Calu3 (cell line): ENCODE measurements around the gene SRP14. TPM values are rescaled to one million over a fixed set of nuclear protein-coding genes. Genes with fewer than 3 reads are reported as not detected.
A peak's percentile ranks its signal among the peaks of the same experiment; 100 is the strongest.

Experiments used
- BruUV-seq: library from RNA; stranded (reverse); fragments of 400-500 nt; replicated peaks from 2 replicates; lab custom pipeline; 2021; lab: Mats Ljungman, UMichigan
- CTCF ChIA-PET: fragments of 300-600 bp; sonication (Branson Sonifier 250); formaldehyde crosslinking; loops from one replicate; lab custom pipeline; 2022; ENCODE audit warnings: antibody characterized with exemption; lab: Charles Lee
- DNase-seq: peaks from one replicate; pipeline ENCODE4 v3.0.0; 2022
- H3K27ac Mint-ChIP-seq: one replicate; pipeline ENCODE4 v1.8.0; 2022; ENCODE audit warnings: mixed read lengths; ENCODE audit not compliant: unreplicated experiment
- H3K27me3 Mint-ChIP-seq: one replicate; pipeline ENCODE4 v1.8.0; 2022; ENCODE audit warnings: mixed read lengths; ENCODE audit not compliant: unreplicated experiment
- H3K36me3 Mint-ChIP-seq: one replicate; pipeline ENCODE4 v1.8.0; 2022; ENCODE audit warnings: mild to moderate bottlenecking, moderate library complexity, mixed read lengths; ENCODE audit not compliant: insufficient read depth, unreplicated experiment
- H3K4me1 Mint-ChIP-seq: one replicate; pipeline ENCODE4 v1.8.0; 2022; ENCODE audit warnings: mild to moderate bottlenecking, low read depth, mixed read lengths; ENCODE audit not compliant: unreplicated experiment
- H3K4me3 Mint-ChIP-seq: one replicate; pipeline ENCODE4 v1.8.0; 2022; ENCODE audit warnings: mild to moderate bottlenecking, low read depth, moderate library complexity, mixed read lengths; ENCODE audit not compliant: unreplicated experiment
- H3K9me3 Mint-ChIP-seq: one replicate; pipeline ENCODE4 v1.8.0; 2022; ENCODE audit warnings: low read depth, mixed read lengths; ENCODE audit not compliant: unreplicated experiment
- CTCF ChIP-seq: fragments of 200-600 bp; IDR thresholded peaks from one replicate; pipeline ENCODE4 v1.8.0; 2022; ENCODE audit warnings: antibody characterized with exemption; ENCODE audit not compliant: unreplicated experiment
- intact Hi-C: fragments of 100-400 bp; cut with micrococcal nuclease; formaldehyde crosslinking; loops from one replicate; pipeline ENCODE4 v1.10.0; 2022; ENCODE audit not compliant: unreplicated experiment
- total RNA-seq: library from RNA; stranded (reverse); gene quantifications from 2 replicates; pipeline ENCODE4 v1.2.3, GENCODE V29; 2022

SRP14 gene
- total RNA-seq, 1 experiment from 2014 or later, result 113 TPM

- H3K27me3 Mint-ChIP-seq, result no peaks in the 10 kb centered on the region
- no peak overlapping the region for H3K4me3 Mint-ChIP-seq
- no peak for DNase-seq
- no peak for TF ChIP-seq CTCF
- peaks cover 17% of the 10 kb centered on the region for H3K4me1 Mint-ChIP-seq
- BruUV-seq, result no TSS peak
- no peaks in the 10 kb centered on the region for H3K36me3 Mint-ChIP-seq
- intact Hi-C loops, result no loop called here
- no peak overlapping the region for H3K27ac Mint-ChIP-seq
- CTCF ChIA-PET, result no interaction called here
- H3K9me3 Mint-ChIP-seq, result no peaks in the 10 kb centered on the region
Measured at GRCh38 chr15:40085266-40085665, 46.3 kb upstream of the SRP14 start.

- Mint-ChIP-seq H3K27ac (no peak overlapping the region), H3K4me3 (no peak overlapping the region), H3K9me3 (no peaks in the 10 kb centered on the region), H3K36me3 (no peaks in the 10 kb centered on the region), H3K4me1 (peaks cover 17% of the 10 kb centered on the region), H3K27me3 (no peaks in the 10 kb centered on the region)
- no TSS peak for BruUV-seq
- DNase-seq, result no peak
- intact Hi-C loops, result no loop called here
- CTCF ChIA-PET, result no interaction called here
- no peak for TF ChIP-seq CTCF
Measured at GRCh38 chr15:40084650-40085049, 45.7 kb upstream of the SRP14 start.

- TF ChIP-seq CTCF, result no peak
- no peak for DNase-seq
- no peaks in the 10 kb centered on the region for H3K9me3 Mint-ChIP-seq
- H3K4me1 Mint-ChIP-seq, result peaks cover 17% of the 10 kb centered on the region
- peak overlapping the region; percentile 53 for H3K4me3 Mint-ChIP-seq
- H3K27me3 Mint-ChIP-seq, result no peaks in the 10 kb centered on the region
- CTCF ChIA-PET, result interaction anchor here (1.0 kb wide), 1 partner anchor 30 kb away, joined by 4 read pairs; no protein-coding TSS in a partner anchor
- no TSS peak for BruUV-seq
- H3K36me3 Mint-ChIP-seq, result no peaks in the 10 kb centered on the region
- no peak overlapping the region for H3K27ac Mint-ChIP-seq
- intact Hi-C loops, result no loop called here
Measured at GRCh38 chr15:40082195-40082883, 43.4 kb upstream of the SRP14 start.

GRCh38 chr15:40081691-40082194 is 42.8 kb upstream of the SRP14 start:
- CTCF ChIA-PET, result interaction anchor here (0.5 to 1.6 kb wide), 4 partner anchors 10 to 29 kb away, joined by 3 to 4 read pairs (median 4); no protein-coding TSS in a partner anchor
- no peaks in the 10 kb centered on the region for H3K27me3 Mint-ChIP-seq
- peak; percentile 72 for DNase-seq
- intact Hi-C loops, result no loop called here
- no TSS peak for BruUV-seq
- H3K27ac Mint-ChIP-seq, result peak overlapping the region; percentile 35
- no peak for TF ChIP-seq CTCF
- H3K4me1 Mint-ChIP-seq, result peaks cover 17% of the 10 kb centered on the region
- peak overlapping the region; percentile 53 for H3K4me3 Mint-ChIP-seq
- no peaks in the 10 kb centered on the region for H3K36me3 Mint-ChIP-seq
- no peaks in the 10 kb centered on the region for H3K9me3 Mint-ChIP-seq
